ENCODE data around the gene HTATIP2.

GRCh38 chr11:20368438-20368837 lies 4.9 kb downstream of the HTATIP2 start:
- no peak for TF ChIP-seq EP300 (IDR thresholded peaks at IDR 0.05)
- TF ChIP-seq CTCF (IDR thresholded peaks at IDR 0.05) = no peak
- no peak for TF ChIP-seq POLR2A (IDR thresholded peaks at IDR 0.05)
- no peak for TF ChIP-seq POLR2AphosphoS5 (IDR thresholded peaks at IDR 0.05)

Measured in stomach (tissue), 4 donors.